Measurements from ENCODE around the gene CFAP20DC. TPM values are rescaled to one million over a fixed set of nuclear protein-coding genes. Genes with fewer than 3 reads are reported as not detected.
A peak's percentile ranks its signal among the peaks of the same experiment; 100 is the strongest.

Gene CFAP20DC
- total and polyA plus RNA-seq, 2 of the 13 experiments (the other 11 are each of a cell fraction or from before 2014, with no cell fraction given), result not detected

DNA sequence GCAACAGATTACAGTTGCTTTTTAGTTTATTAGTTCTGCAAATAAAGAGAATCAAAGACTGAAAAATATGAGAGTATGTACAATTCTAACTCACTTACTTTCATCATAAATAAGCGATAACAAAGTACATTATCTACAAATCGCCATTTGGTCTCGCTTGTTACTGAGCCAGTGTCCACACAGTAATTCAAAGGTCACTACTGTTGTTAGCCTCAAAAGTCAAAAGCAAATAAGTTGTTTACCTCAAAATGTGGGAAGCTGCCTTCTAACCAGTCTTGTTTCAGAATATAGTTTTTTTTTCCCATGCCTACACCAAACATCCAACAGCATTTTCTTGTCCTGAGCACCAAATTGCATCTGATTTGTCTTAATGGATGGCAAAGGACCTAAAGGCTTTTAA, 255.9 kb downstream of the CFAP20DC start:
- ChIA-PET CTCF (ENCODE audit: low intra/inter-chr PET ratio, low total read pairs) (no interaction called here), POLR2A (no interaction called here)
- Histone ChIP-seq H3K9me3 (ENCODE audit: low read length) (no peaks in the 10 kb centered on the region), H3K36me3 (replicated peaks in 1 of 2; ENCODE audit: control insufficient read depth in 1 of 2, insufficient read depth in 2 of 2, low read length in 2 of 2) (no peaks in the 10 kb centered on the region), H3K79me2 (ENCODE audit: insufficient read depth, low read length) (no peaks in the 10 kb centered on the region), H3K4me3 (replicated peaks in 1 of 3; ENCODE audit: insufficient read depth in 1 of 3, low read depth in 2 of 3, low read length in 3 of 3) (no peak overlapping the region), H3K27ac (ENCODE audit: extremely low read length, insufficient read depth, low read length) (no peak overlapping the region), H2AFZ (ENCODE audit: low read length) (no peak overlapping the region), H3K4me1 (ENCODE audit: insufficient read depth, low read length) (peaks cover 13% of the 10 kb centered on the region; the same call in 1 of the 2 replicates), H3K27me3 (ENCODE audit: control insufficient read depth in 1 of 2, insufficient read depth in 2 of 2, low read length in 2 of 2) (no peaks in the 10 kb centered on the region), H4K20me1 (ENCODE audit: insufficient read depth, low read length) (no peaks in the 10 kb centered on the region), H3K4me2 (ENCODE audit: low read depth, low read length) (peak overlapping the region; percentile 21; the same call in 1 of the 2 replicates), H3K9ac (ENCODE audit: insufficient read depth, low read depth, low read length) (no peak overlapping the region)
- FAIRE-seq (no peak), DNase-seq (ENCODE audit: low spot score) (peak; percentile 2), ATAC-seq (peak; percentile 44; the same call in 1 of the 3 replicates)
- BruUV-seq (replicated peaks), result no TSS peak
- 0% methylated on average over 3 of the region's 3 CpGs for WGBS (ENCODE audit: low lambda C conversion rate)
- intact Hi-C loops (cut with micrococcal nuclease; ENCODE audit: unreplicated experiment) (no loop called here), in situ Hi-C loops (cut with HindIII; ENCODE audit: extremely low pct_ligation_motif_present, low pct_unique_long_range_greater_than_20kb) (no loop called here)
- TF ChIP-seq FOXP1 (IDR thresholded peaks at IDR 0.05) (no peak), FOXP1 (CRISPR knock-in tag; IDR thresholded peaks at IDR 0.05) (peak; percentile 37; the same call in 1 of the 2 replicates), TOE1 (CRISPR knock-in tag; IDR thresholded peaks at IDR 0.05) (no peak), GTF3A (CRISPR knock-in tag; conservative IDR thresholded peaks at IDR 0.05) (no peak), SNAI1 (CRISPR knock-in tag; IDR thresholded peaks at IDR 0.05; ENCODE audit: borderline replicate concordance) (no peak), EHMT2 (IDR thresholded peaks at IDR 0.05; ENCODE audit: borderline replicate concordance, low read depth, low read length) (no peak), FOXA3 (CRISPR knock-in tag; IDR thresholded peaks at IDR 0.05) (peak; percentile 23; the same call in 1 of the 2 replicates), ZNF501 (CRISPR knock-in tag; IDR thresholded peaks at IDR 0.05) (no peak), NCOA1 (CRISPR knock-in tag; IDR thresholded peaks at IDR 0.05) (no peak), PCBP2 (optimal IDR thresholded peaks at IDR 0.05; ENCODE audit: low read depth, low read length, poor library complexity, severe bottlenecking) (no peak), IKZF4 (CRISPR knock-in tag; IDR thresholded peaks at IDR 0.05; ENCODE audit: borderline replicate concordance, low read depth, not compliant biosample characterization) (no peak), MTA3 (CRISPR knock-in tag; IDR thresholded peaks at IDR 0.05) (no peak)
- TF ChIP-seq, protein P1, sequence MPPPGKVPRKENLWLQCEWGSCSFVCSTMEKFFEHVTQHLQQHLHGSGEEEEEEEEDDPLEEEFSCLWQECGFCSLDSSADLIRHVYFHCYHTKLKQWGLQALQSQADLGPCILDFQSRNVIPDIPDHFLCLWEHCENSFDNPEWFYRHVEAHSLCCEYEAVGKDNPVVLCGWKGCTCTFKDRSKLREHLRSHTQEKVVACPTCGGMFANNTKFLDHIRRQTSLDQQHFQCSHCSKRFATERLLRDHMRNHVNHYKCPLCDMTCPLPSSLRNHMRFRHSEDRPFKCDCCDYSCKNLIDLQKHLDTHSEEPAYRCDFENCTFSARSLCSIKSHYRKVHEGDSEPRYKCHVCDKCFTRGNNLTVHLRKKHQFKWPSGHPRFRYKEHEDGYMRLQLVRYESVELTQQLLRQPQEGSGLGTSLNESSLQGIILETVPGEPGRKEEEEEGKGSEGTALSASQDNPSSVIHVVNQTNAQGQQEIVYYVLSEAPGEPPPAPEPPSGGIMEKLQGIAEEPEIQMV (CRISPR knock-in tag; IDR thresholded peaks at IDR 0.05; ENCODE audit: low read depth), result no peak
- TF ChIP-seq, protein P2, sequence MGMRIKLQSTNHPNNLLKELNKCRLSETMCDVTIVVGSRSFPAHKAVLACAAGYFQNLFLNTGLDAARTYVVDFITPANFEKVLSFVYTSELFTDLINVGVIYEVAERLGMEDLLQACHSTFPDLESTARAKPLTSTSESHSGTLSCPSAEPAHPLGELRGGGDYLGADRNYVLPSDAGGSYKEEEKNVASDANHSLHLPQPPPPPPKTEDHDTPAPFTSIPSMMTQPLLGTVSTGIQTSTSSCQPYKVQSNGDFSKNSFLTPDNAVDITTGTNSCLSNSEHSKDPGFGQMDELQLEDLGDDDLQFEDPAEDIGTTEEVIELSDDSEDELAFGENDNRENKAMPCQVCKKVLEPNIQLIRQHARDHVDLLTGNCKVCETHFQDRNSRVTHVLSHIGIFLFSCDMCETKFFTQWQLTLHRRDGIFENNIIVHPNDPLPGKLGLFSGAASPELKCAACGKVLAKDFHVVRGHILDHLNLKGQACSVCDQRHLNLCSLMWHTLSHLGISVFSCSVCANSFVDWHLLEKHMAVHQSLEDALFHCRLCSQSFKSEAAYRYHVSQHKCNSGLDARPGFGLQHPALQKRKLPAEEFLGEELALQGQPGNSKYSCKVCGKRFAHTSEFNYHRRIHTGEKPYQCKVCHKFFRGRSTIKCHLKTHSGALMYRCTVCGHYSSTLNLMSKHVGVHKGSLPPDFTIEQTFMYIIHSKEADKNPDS (CRISPR knock-in tag; IDR thresholded peaks at IDR 0.05), result no peak
- TF ChIP-seq, protein P3, sequence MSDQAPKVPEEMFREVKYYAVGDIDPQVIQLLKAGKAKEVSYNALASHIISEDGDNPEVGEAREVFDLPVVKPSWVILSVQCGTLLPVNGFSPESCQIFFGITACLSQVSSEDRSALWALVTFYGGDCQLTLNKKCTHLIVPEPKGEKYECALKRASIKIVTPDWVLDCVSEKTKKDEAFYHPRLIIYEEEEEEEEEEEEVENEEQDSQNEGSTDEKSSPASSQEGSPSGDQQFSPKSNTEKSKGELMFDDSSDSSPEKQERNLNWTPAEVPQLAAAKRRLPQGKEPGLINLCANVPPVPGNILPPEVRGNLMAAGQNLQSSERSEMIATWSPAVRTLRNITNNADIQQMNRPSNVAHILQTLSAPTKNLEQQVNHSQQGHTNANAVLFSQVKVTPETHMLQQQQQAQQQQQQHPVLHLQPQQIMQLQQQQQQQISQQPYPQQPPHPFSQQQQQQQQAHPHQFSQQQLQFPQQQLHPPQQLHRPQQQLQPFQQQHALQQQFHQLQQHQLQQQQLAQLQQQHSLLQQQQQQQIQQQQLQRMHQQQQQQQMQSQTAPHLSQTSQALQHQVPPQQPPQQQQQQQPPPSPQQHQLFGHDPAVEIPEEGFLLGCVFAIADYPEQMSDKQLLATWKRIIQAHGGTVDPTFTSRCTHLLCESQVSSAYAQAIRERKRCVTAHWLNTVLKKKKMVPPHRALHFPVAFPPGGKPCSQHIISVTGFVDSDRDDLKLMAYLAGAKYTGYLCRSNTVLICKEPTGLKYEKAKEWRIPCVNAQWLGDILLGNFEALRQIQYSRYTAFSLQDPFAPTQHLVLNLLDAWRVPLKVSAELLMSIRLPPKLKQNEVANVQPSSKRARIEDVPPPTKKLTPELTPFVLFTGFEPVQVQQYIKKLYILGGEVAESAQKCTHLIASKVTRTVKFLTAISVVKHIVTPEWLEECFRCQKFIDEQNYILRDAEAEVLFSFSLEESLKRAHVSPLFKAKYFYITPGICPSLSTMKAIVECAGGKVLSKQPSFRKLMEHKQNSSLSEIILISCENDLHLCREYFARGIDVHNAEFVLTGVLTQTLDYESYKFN (CRISPR knock-in tag; conservative IDR thresholded peaks at IDR 0.05), result peak; percentile 50; the same call in 1 of the 2 replicates
- TF ChIP-seq, protein P4, sequence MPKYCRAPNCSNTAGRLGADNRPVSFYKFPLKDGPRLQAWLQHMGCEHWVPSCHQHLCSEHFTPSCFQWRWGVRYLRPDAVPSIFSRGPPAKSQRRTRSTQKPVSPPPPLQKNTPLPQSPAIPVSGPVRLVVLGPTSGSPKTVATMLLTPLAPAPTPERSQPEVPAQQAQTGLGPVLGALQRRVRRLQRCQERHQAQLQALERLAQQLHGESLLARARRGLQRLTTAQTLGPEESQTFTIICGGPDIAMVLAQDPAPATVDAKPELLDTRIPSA (CRISPR knock-in tag; IDR thresholded peaks at IDR 0.05; ENCODE audit: borderline replicate concordance), result no peak

All from HepG2 (cell line).